PC-3 (cell line): ENCODE data around the gene REC114.

ENCODE experiments used
- EZH2phosphoT487 ChIP-seq: fragments of 300-600 bp; sonication (generic); IDR thresholded peaks from 2 replicates; pipeline ENCODE4 v1.6.1; 2018; ENCODE audit warnings: mild to moderate bottlenecking, antibody characterized with exemption, low read length, borderline replicate concordance
- TF ChIP-seq, protein P1 (sequence below): fragments of 300-600 bp; sonication (generic); conservative IDR thresholded peaks from 2 replicates; pipeline ENCODE4 v1.5.1; 2017; ENCODE audit warnings: antibody characterized with exemption, low read depth, mild to moderate bottlenecking, low read length

DNA sequence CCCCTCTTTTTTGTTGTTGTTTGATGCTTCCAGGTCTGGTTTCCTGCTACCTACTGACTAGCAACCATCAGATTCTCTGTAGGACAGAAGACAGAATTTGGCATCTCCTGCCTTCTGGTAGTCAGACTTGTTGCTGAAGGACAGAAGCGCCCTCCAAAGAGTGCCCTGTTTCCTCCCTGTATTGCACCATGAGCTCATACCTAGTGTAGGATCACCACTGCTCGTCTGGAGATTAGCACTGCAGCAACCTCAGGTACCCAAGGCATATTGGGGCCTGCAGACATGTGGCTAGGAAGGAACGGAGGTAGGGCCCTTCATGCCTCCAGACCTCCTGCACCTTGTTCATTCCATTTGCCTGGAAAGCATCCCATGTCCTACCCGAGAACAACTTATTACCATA lies 112.1 kb downstream of the REC114 start:
- TF ChIP-seq, protein P1, sequence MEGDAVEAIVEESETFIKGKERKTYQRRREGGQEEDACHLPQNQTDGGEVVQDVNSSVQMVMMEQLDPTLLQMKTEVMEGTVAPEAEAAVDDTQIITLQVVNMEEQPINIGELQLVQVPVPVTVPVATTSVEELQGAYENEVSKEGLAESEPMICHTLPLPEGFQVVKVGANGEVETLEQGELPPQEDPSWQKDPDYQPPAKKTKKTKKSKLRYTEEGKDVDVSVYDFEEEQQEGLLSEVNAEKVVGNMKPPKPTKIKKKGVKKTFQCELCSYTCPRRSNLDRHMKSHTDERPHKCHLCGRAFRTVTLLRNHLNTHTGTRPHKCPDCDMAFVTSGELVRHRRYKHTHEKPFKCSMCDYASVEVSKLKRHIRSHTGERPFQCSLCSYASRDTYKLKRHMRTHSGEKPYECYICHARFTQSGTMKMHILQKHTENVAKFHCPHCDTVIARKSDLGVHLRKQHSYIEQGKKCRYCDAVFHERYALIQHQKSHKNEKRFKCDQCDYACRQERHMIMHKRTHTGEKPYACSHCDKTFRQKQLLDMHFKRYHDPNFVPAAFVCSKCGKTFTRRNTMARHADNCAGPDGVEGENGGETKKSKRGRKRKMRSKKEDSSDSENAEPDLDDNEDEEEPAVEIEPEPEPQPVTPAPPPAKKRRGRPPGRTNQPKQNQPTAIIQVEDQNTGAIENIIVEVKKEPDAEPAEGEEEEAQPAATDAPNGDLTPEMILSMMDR, result no peak
- TF ChIP-seq EZH2phosphoT487, result no peak
